Breast epithelium (tissue), 4 donors: Measurements from ENCODE around the gene LPP. TPM values are rescaled to one million over a fixed set of nuclear protein-coding genes. Genes with fewer than 3 reads are reported as not detected.

ENCODE experiments used
- DNase-seq, 2 donors: peaks; one replicate each; pipeline ENCODE4 v3.0.0-alpha.2; 2019; ENCODE audit warnings: low spot score in 2 of 2
- H3K27ac ChIP-seq, 2 donors: fragments of 200-600 bp; sonication (generic) in 1 of 2; one replicate each; pipeline ENCODE4 v1.5.1; 2016 to 2019; ENCODE audit warnings: mild to moderate bottlenecking in 1 of 2
- H3K27me3 ChIP-seq, 2 donors: fragments of 200-600 bp; sonication (generic) in 1 of 2; one replicate each; pipeline versions ENCODE4 v1.5.1 to v1.6.0; 2017 to 2019; ENCODE audit warnings: control low read depth in 1 of 2, mild to moderate bottlenecking in 1 of 2
- H3K36me3 ChIP-seq: fragments of 200-600 bp; one replicate; pipeline ENCODE4 v1.5.1; 2019
- H3K4me1 ChIP-seq, 2 donors: fragments of 200-600 bp; sonication (generic); one replicate each; pipeline ENCODE4 v1.5.1; 2016 to 2019; ENCODE audit warnings: control low read depth in 1 of 2
- H3K4me3 ChIP-seq, 3 donors: fragments of 200-600 bp; sonication (generic); 1 replicate in 2 of 3; 2 replicates in 1 of 3; pipeline ENCODE4 v1.5.1; 2016 to 2019; ENCODE audit warnings: mild to moderate bottlenecking in 3 of 3, moderate library complexity in 2 of 3
- H3K9me3 ChIP-seq, 2 donors: fragments of 200-600 bp; sonication (generic) in 1 of 2; one replicate each; pipeline ENCODE4 v1.5.1; 2016 to 2019; ENCODE audit warnings: control low read depth in 1 of 2
- POLR2A ChIP-seq: fragments of 450-650 bp; IDR thresholded peaks from one replicate; pipeline ENCODE4 v1.6.1; 2016; ENCODE audit warnings: antibody characterized with exemption, mild to moderate bottlenecking, moderate library complexity
- POLR2AphosphoS5 ChIP-seq, 3 donors: sonication (generic); formaldehyde crosslinking; IDR thresholded peaks; one replicate each; pipeline ENCODE4 v1.6.1; 2017; ENCODE audit warnings: antibody characterized with exemption in 3 of 3
- intact Hi-C: fragments of 100-400 bp; cut with DNase I; formaldehyde crosslinking; loops from one replicate; pipeline ENCODE4 v1.15.1; 2023; ENCODE audit warnings: low total_unique reads
- total RNA-seq, 3 donors: library from RNA; depleted of rRNA; stranded (reverse); fragments of >200 nt; gene quantifications; one replicate each; pipeline ENCODE4 v1.1.0, GENCODE V29; 2016
- TF ChIP-seq, protein P1 (sequence below), 3 donors: fragments of 450-650 bp; IDR thresholded peaks; one replicate each; pipeline ENCODE4 v1.5.1; 2016 to 2017; ENCODE audit warnings: antibody characterized with exemption in 3 of 3, mild to moderate bottlenecking in 3 of 3, moderate library complexity in 3 of 3

Gene LPP
- total RNA-seq, 3 donors from 2014 or later, result 135 to 183 (median 147) TPM

GRCh38 chr3:188236271-188236670 is 82.3 kb downstream of the LPP start:
- H3K4me3 ChIP-seq, result no peak overlapping the region
- intact Hi-C loops, result no loop called here
- H3K27me3 ChIP-seq, result no peaks in the 10 kb centered on the region
- H3K36me3 ChIP-seq, result no peaks in the 10 kb centered on the region
- no peak overlapping the region for H3K27ac ChIP-seq
- no peaks in the 10 kb centered on the region for H3K4me1 ChIP-seq
- H3K9me3 ChIP-seq, result no peaks in the 10 kb centered on the region
- TF ChIP-seq POLR2AphosphoS5 (IDR thresholded peaks at IDR 0.05), result no peak
- TF ChIP-seq, protein P1, sequence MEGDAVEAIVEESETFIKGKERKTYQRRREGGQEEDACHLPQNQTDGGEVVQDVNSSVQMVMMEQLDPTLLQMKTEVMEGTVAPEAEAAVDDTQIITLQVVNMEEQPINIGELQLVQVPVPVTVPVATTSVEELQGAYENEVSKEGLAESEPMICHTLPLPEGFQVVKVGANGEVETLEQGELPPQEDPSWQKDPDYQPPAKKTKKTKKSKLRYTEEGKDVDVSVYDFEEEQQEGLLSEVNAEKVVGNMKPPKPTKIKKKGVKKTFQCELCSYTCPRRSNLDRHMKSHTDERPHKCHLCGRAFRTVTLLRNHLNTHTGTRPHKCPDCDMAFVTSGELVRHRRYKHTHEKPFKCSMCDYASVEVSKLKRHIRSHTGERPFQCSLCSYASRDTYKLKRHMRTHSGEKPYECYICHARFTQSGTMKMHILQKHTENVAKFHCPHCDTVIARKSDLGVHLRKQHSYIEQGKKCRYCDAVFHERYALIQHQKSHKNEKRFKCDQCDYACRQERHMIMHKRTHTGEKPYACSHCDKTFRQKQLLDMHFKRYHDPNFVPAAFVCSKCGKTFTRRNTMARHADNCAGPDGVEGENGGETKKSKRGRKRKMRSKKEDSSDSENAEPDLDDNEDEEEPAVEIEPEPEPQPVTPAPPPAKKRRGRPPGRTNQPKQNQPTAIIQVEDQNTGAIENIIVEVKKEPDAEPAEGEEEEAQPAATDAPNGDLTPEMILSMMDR (IDR thresholded peaks at IDR 0.05), result no peak
- TF ChIP-seq POLR2A, result no peak
- DNase-seq, result no peak

DNA sequence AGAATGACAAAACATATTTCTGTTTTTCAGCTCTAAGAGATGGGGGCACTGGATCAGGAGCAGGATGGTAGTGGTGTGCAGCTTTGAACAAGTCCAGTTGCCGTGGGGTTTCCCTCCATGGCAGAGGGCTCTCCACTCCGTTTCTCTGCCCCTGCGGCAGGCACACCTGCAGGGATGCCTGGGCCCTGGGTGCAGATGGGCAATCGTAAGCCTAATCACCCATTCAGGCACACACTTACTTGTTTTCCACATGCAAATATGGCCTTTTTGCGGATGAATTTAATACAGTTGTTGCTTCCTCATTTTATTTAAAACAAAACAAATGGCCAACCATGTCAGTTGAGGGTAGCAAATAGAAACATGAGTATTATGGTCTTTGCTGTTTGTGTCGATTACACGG is 85.1 kb downstream of the LPP start:
- H3K9me3 ChIP-seq, result no peaks in the 10 kb centered on the region
- peaks cover 0 to 7% of the 10 kb centered on the region in 2 donors for H3K4me1 ChIP-seq
- no peaks in the 10 kb centered on the region for H3K36me3 ChIP-seq
- intact Hi-C loops, result no loop called here
- no peak overlapping the region for H3K4me3 ChIP-seq
- H3K27me3 ChIP-seq, result no peaks in the 10 kb centered on the region
- no peak overlapping the region for H3K27ac ChIP-seq
- TF ChIP-seq POLR2AphosphoS5 (IDR thresholded peaks at IDR 0.05), result no peak
- TF ChIP-seq, protein P1 (IDR thresholded peaks at IDR 0.05), result no peak
- no peak for TF ChIP-seq POLR2A
- no peak for DNase-seq

GRCh38 chr3:188239577-188239976 is 85.6 kb downstream of the LPP start:
- H3K36me3 ChIP-seq, result no peaks in the 10 kb centered on the region
- H3K27me3 ChIP-seq, result no peaks in the 10 kb centered on the region
- H3K4me1 ChIP-seq, result peaks cover 0 to 7% of the 10 kb centered on the region in 2 donors
- peak overlapping the region in 1 of 2 donors; percentile 9 for H3K27ac ChIP-seq
- H3K9me3 ChIP-seq, result no peaks in the 10 kb centered on the region
- TF ChIP-seq POLR2A, result no peak
- TF ChIP-seq, protein P1 (IDR thresholded peaks at IDR 0.05), result no peak
- TF ChIP-seq POLR2AphosphoS5 (IDR thresholded peaks at IDR 0.05), result no peak
- no peak overlapping the region for H3K4me3 ChIP-seq
- intact Hi-C loops, result no loop called here
- no peak for DNase-seq

DNA sequence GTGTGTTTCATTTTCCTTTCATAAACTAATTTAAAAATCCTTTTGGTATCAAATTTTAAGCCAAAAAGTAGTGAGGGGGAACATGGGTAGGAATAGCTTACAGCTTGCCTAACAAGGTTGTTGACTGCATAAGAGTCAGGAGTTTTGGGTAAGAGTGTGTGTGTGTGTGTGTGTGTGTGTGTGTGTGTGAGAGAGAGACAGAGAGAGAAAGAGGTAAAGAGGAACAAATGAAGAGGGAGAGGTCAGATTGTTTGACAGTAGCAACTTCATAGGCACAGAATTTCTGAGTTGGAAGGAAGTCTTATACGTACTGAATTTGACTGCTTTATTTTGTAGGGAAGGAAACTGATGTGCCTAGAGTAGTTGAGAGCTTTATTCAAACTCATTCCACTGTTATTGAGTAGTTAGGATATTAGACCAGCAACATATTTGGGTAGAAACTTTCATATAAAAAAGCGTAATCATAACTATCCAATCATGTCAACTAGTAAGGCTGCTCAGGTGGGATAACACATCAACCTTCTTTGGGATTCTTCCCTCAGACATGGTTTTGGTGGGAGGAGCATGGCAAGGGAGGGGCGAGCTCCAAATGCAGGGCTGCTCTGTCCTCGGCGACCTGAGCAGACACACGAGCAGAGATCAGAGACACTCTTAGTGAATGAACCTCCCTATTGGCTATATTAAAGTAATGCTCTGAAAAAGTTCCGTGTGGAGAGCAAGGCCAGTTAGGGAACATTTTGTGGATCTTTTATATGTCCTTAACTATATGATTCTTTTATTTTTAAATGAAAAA is 86.4 kb downstream of the LPP start:
- H3K36me3 ChIP-seq, result no peaks in the 10 kb centered on the region
- H3K27me3 ChIP-seq, result no peaks in the 10 kb centered on the region
- TF ChIP-seq POLR2AphosphoS5 (IDR thresholded peaks at IDR 0.05), result no peak
- TF ChIP-seq, protein P1 (IDR thresholded peaks at IDR 0.05), result no peak
- TF ChIP-seq POLR2A, result no peak
- H3K27ac ChIP-seq, result peak overlapping the region; percentile 9 to 48
- no peaks in the 10 kb centered on the region for H3K9me3 ChIP-seq
- intact Hi-C loops, result no loop called here
- H3K4me3 ChIP-seq, result no peak overlapping the region
- H3K4me1 ChIP-seq, result peaks cover 0 to 7% of the 10 kb centered on the region in 2 donors
- no peak for DNase-seq

DNA sequence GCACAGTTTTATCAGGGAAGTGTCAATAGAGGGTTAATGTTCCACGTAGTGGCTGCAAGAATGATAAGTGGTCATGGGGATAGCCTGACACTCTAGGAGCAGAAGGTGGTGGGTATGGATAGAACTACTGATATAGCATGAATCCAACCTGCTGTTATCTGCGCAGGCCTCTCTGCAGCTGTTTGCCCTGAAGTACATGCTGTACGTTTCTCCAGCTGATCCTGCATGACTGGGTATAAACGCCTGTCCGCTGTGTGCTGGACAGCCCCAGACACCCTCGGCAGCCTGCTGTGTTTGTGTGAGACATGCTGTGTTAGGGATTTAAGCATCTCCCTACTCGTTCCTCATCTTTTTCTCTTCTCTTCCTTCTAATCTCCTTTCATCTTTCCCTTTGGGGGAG is 87.1 kb downstream of the LPP start:
- H3K27me3 ChIP-seq, result no peaks in the 10 kb centered on the region
- peaks cover 0 to 7% of the 10 kb centered on the region in 2 donors for H3K4me1 ChIP-seq
- H3K27ac ChIP-seq, result peak overlapping the region; percentile 27 to 48
- DNase-seq, result no peak
- H3K36me3 ChIP-seq, result no peaks in the 10 kb centered on the region
- intact Hi-C loops, result no loop called here
- H3K9me3 ChIP-seq, result no peaks in the 10 kb centered on the region
- no peak overlapping the region for H3K4me3 ChIP-seq
- TF ChIP-seq POLR2AphosphoS5 (IDR thresholded peaks at IDR 0.05) (no peak), POLR2A (no peak)
- TF ChIP-seq, protein P1 (IDR thresholded peaks at IDR 0.05), result no peak
